ENCODE results near the gene MANBA.

DNA sequence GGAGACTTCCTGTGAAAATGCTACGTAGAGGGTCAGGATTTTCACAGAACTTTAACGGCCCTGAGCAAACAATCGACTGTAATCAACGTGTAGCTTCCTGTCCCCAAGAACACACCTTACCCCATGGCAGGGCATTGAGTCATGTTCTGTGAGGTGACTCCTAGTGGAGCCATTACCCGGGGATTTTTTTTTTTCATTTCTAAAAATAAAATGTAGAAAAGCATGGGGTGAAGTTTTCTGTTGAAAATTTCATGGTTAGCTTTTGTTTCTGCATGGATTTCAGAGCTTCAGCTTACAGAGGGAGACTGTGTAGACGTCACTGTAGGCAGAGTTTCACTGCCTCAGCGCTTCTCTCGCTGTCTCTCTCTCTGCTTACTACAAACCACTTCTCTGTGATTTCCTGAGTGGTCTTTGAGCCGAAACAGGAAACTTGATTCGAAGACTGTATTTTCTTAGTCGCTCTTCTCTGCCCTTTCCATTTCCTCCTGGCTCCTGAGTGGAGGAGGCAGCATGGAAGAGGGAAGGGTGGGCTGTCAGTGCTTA, 147.9 kb downstream of the MANBA start:
- TF ChIP-seq, protein P1, sequence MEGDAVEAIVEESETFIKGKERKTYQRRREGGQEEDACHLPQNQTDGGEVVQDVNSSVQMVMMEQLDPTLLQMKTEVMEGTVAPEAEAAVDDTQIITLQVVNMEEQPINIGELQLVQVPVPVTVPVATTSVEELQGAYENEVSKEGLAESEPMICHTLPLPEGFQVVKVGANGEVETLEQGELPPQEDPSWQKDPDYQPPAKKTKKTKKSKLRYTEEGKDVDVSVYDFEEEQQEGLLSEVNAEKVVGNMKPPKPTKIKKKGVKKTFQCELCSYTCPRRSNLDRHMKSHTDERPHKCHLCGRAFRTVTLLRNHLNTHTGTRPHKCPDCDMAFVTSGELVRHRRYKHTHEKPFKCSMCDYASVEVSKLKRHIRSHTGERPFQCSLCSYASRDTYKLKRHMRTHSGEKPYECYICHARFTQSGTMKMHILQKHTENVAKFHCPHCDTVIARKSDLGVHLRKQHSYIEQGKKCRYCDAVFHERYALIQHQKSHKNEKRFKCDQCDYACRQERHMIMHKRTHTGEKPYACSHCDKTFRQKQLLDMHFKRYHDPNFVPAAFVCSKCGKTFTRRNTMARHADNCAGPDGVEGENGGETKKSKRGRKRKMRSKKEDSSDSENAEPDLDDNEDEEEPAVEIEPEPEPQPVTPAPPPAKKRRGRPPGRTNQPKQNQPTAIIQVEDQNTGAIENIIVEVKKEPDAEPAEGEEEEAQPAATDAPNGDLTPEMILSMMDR (IDR thresholded peaks at IDR 0.05; ENCODE audit: low read depth, low read length, poor library complexity, severe bottlenecking) = no peak
- TF ChIP-seq EZH2phosphoT487 (IDR thresholded peaks at IDR 0.05; ENCODE audit: borderline replicate concordance, low read length) = no peak

Data from DOHH2 (cell line).